Coronary artery (tissue), 2 donors: Measurements from ENCODE around the gene BACE2.

Experiments
- DNase-seq: peaks from one replicate; pipeline ENCODE4 v3.0.0-alpha.2; 2017; ENCODE audit warnings: low spot score
- H3K27ac ChIP-seq, 2 donors: fragments of 200-600 bp; sonication (generic); one replicate each; pipeline ENCODE4 v1.5.1; 2016 to 2019
- H3K4me3 ChIP-seq: fragments of 200-600 bp; sonication (generic); 2 replicates; pipeline ENCODE4 v1.5.1; 2016; ENCODE audit warnings: mild to moderate bottlenecking, moderate library complexity
- TF ChIP-seq, protein P1 (sequence below): fragments of 200-600 bp; sonication (generic); IDR thresholded peaks from one replicate; pipeline ENCODE4 v1.5.1; 2019; ENCODE audit warnings: antibody characterized with exemption

Gene BACE2

DNA sequence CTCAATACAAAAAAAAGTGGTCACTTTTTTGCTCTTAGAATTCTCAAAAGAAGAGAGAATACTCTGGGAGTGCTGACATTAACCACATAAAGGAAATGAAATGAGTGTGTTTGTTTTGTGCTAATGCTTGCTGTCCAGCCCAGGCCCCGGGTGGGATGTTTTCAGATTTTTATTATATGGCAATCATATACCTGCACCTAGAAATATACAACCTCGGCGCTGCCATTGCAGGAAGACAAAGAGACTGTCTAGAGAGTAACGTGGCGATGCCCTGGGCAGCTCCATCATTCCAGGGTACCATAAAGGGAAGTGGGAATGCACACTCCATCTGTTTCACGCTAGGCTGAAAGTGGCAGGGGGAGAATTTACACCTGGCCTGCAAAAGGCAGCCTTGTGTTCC, 7.1 kb downstream of the BACE2 start:
- no peak for DNase-seq
- TF ChIP-seq, protein P1, sequence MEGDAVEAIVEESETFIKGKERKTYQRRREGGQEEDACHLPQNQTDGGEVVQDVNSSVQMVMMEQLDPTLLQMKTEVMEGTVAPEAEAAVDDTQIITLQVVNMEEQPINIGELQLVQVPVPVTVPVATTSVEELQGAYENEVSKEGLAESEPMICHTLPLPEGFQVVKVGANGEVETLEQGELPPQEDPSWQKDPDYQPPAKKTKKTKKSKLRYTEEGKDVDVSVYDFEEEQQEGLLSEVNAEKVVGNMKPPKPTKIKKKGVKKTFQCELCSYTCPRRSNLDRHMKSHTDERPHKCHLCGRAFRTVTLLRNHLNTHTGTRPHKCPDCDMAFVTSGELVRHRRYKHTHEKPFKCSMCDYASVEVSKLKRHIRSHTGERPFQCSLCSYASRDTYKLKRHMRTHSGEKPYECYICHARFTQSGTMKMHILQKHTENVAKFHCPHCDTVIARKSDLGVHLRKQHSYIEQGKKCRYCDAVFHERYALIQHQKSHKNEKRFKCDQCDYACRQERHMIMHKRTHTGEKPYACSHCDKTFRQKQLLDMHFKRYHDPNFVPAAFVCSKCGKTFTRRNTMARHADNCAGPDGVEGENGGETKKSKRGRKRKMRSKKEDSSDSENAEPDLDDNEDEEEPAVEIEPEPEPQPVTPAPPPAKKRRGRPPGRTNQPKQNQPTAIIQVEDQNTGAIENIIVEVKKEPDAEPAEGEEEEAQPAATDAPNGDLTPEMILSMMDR, result no peak
- no peak overlapping the region for H3K4me3 ChIP-seq
- no peak overlapping the region for H3K27ac ChIP-seq

GRCh38 chr21:41176846-41177245, 8.9 kb downstream of the BACE2 start:
- DNase-seq, result no peak
- Histone ChIP-seq H3K27ac (no peak overlapping the region), H3K4me3 (no peak overlapping the region)
- TF ChIP-seq, protein P1, result no peak

GRCh38 chr21:41180752-41181151, 12.8 kb downstream of the BACE2 start:
- TF ChIP-seq, protein P1, result no peak
- DNase-seq, result no peak
- Histone ChIP-seq H3K4me3 (no peak overlapping the region), H3K27ac (no peak overlapping the region)

GRCh38 chr21:41182547-41182946, 14.6 kb downstream of the BACE2 start:
- DNase-seq, result no peak

GRCh38 chr21:41183575-41183974, 15.6 kb downstream of the BACE2 start:
- H3K4me3 ChIP-seq, result no peak overlapping the region
- no peak for DNase-seq
- no peak overlapping the region for H3K27ac ChIP-seq
- TF ChIP-seq, protein P1, result no peak

More at GRCh38 chr21:41182547-41182946, 14.6 kb downstream of the BACE2 start:
- Histone ChIP-seq H3K4me3 (no peak overlapping the region), H3K27ac (no peak overlapping the region)
- TF ChIP-seq, protein P1, result no peak

DNA sequence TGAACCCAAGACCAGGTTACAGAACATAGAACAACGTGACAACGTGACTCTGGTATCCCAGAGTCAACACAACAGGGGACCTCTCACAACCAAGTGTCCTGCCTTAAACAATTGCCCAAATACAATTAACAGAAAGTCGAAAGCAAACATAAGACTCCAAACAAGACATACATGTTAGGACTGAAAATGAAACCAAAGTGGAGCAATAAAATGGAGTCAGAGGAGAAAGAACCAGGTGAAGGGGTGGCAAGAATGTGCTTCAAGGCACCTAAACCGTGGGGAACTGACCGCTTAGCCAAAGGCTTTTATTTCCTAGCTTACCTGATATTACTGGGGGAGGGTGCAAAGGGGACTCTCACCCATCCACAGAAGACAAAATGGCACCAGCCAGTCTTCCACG, 17.8 kb downstream of the BACE2 start:
- TF ChIP-seq, protein P1, result no peak
- DNase-seq, result no peak
- H3K27ac ChIP-seq, result no peak overlapping the region
- no peak overlapping the region for H3K4me3 ChIP-seq

GRCh38 chr21:41186755-41187536, 19.0 kb downstream of the BACE2 start:
- H3K27ac ChIP-seq, result no peak overlapping the region
- TF ChIP-seq, protein P1, result no peak
- no peak overlapping the region for H3K4me3 ChIP-seq
- DNase-seq, result no peak
